Heart left ventricle (tissue), 13 donors: ENCODE measurements around the gene UBE2E2.

Experiments used
- CTCF ChIP-seq, 12 donors: fragments of 200-600 bp; sonication (generic) in 4 of 12; IDR thresholded peaks; one replicate each; pipeline versions ENCODE4 v1.5.0 to v1.8.0; 2018 to 2022; ENCODE audit warnings: antibody characterized with exemption in 12 of 12, mild to moderate bottlenecking in 5 of 12
- POLR2A ChIP-seq, 2 donors: fragments of 450-650 bp; IDR thresholded peaks; one replicate each; pipeline ENCODE4 v1.6.1; 2017; ENCODE audit warnings: antibody characterized with exemption in 2 of 2, mild to moderate bottlenecking in 2 of 2, moderate library complexity in 2 of 2
- donor health status: ischemic (EF 13 %, LVEDD 7.1; RV severe dilation, severe dysfunction).
- donor health status: DM: no; HTN: yes; CAD: no.
- donor health status: DM: no; HTN: no; CAD: no.
- donor health status: ischemic (EF 25% LVEDD 6.9; RV normal size, moderate dysfunction).
- donor health status: ischemic (EF 25% LVEDD 5.7; RV mildly dilated, moderate dysfunction).
- donor health status: ischemic (EF 35%, LVEDD 5.7; RV mildly dilated, moderate dysfunction).
- donor health status: nonischemic (EF 11% LVEDD 7.7; RV severe dilation, severe dysfunction).
- donor health status: DM: yes; HTN: yes; CAD: no.
- donor health status: PGD.
- donor health status: ischemic (EF 29% LVEDD 5.4; RV normal size, mild dysfunction).
- donor health status: nonischemic (EF 23%, LVEDD 6.1; RV moderate dilation, normal function).

GRCh38 chr3:23475446-23475845, 272.3 kb downstream of the UBE2E2 start:
- TF ChIP-seq CTCF (IDR thresholded peaks at IDR 0.05) (no peak), POLR2A (IDR thresholded peaks at IDR 0.05) (no peak)
